ENCODE data around the gene PTGER4.
"Not testable (repeated sequence)": the region's sequence is repeated elsewhere in the genome, so short reads cannot be mapped to it uniquely, and the experiment has no call there.

PTGER4 gene

DNA sequence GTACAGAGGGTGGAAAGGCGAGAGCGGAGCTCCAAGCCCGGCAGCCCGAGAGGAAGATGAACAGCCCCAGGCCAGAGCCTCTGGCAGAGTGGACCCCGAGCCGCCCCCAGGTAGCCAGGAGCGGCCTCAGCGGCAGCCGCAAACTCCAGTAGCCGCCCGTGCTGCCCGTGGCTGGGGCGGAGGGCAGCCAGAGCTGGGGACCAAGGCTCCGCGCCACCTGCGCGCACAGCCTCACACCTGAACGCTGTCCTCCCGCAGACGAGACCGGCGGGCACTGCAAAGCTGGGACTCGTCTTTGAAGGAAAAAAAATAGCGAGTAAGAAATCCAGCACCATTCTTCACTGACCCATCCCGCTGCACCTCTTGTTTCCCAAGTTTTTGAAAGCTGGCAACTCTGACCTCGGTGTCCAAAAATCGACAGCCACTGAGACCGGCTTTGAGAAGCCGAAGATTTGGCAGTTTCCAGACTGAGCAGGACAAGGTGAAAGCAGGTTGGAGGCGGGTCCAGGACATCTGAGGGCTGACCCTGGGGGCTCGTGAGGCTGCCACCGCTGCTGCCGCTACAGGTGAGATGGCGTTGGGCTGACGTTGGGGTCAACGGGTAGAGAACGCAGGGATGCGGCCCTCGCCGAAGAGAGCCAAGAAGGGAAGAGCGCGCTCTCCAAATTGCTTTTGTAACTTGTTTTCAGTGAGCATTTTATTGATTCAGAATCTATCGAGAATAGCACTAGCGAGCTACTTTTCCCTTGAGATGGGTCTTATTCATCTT, at the start of gene PTGER4:
Gene PTGER4 (plus strand): TSS at position 3 of the 769 bp plus-strand sequence. CDS start 1,079 bp downstream, outside the sequence.
- no peak for DNase-seq (ENCODE audit: low read depth in 2 of 2, low spot score in 1 of 2)

GRCh38 chr5:40630126-40630525, 49.6 kb upstream of the PTGER4 start:
- DNase-seq (ENCODE audit: low read depth in 2 of 2, low spot score in 1 of 2) = no peak

DNA sequence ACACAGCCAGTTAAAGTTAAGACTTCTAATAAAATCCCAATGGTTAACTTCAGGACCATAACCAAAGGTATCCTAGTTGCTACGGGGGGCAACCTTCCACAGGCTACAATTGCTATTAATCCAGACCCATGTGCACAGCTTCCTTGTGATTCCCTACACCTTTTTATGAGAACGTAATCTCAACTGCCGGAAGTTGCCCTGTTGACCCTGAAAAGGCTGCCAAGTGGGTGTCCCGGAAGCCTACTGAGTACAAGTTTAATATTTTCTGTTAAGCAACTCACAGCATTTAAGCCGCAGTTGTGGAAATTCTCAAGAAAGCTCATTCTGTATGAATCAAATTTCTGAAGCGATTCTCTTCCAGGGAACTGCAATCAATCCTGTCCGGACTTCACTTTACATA, 48.5 kb upstream of the PTGER4 start:
- DNase-seq (ENCODE audit: low read depth in 2 of 2, low spot score in 1 of 2) = no peak

DNA sequence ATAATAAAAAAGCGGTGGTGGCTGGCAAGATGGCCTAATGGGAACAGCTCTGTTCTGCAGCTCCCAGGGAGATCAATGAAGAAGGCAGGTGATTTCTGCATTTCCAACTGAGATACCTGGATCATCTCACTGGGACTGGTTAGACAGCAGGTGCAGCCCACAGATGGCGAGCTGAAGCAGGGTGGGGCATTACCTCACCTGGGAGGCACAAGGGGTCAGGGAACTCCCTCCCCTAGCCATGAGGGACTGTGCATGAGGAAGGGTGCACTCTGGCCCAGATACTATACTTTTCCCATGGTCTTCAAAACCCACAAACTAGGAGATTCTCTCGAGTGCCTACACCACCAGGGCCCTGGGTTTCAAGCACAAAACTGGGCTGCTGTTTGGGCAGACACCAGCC, 45.6 kb upstream of the PTGER4 start:
- no peak for DNase-seq (ENCODE audit: low read depth in 2 of 2, low spot score in 1 of 2)

DNA sequence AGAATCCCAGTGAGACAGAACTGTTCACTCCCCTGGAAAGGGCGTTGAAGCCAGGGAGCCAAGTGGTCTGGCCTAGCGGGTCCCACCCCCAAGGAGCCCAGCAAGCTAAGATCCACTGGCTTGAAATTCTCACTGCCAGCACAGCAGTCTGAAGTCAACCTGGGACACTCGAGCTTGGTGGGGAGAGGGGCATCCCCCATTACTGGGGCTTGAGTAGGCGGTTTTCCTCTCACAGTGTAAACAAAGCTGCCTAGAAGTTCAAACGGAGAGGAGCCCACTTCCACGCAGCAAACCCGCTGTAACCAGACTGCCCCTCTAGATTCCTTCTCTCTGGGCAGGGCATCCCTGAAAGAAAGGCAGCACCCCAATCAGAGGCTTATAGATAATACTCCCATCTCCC, 45.1 kb upstream of the PTGER4 start:
- no peak for DNase-seq (ENCODE audit: low read depth in 2 of 2, low spot score in 1 of 2)

- not testable (repeated sequence) for DNase-seq (ENCODE audit: low read depth in 2 of 2, low spot score in 1 of 2)
Measured at GRCh38 chr5:40639531-40639930, 40.2 kb upstream of the PTGER4 start.

- DNase-seq (ENCODE audit: low read depth in 2 of 2, low spot score in 1 of 2) = no peak
Measured at GRCh38 chr5:40646266-40646665, 33.4 kb upstream of the PTGER4 start.

GRCh38 chr5:40648150-40648549, 31.6 kb upstream of the PTGER4 start:
- no peak for DNase-seq (ENCODE audit: low read depth in 2 of 2, low spot score in 1 of 2)

DNA sequence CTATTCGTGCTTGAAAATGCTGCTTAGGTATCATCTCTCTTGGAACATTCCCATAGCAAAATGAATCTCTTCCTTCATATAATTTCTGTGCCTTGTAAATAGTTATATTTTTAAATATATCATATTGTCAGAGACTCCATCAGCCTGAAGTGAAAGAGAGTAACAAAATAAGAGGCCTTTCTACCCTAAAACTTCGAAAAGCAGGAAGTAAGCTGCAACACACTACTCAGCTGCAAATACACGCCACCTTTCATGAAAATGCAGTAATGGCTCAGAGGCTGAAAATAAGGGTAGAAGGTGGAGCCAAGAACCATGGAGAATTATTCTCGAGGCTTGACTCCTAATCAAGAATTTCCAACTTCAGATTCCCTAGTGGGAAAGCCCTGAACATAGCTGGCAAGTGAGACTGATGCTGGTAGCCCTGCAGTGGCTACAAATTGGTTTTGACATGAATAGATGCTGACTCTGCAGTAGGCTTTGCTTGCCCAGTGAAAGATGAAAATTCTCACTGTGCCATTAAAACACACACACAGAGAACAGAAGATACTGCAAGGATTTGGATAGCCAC, 30.2 kb upstream of the PTGER4 start:
- no peak for DNase-seq (ENCODE audit: low read depth in 2 of 2, low spot score in 1 of 2)

GRCh38 chr5:40651201-40651600, 28.5 kb upstream of the PTGER4 start:
- no peak for DNase-seq (ENCODE audit: low read depth in 2 of 2, low spot score in 1 of 2)

GRCh38 chr5:40652441-40653220, 27.1 kb upstream of the PTGER4 start:
- DNase-seq (ENCODE audit: low read depth in 2 of 2, low spot score in 1 of 2) = no peak

GRCh38 chr5:40653221-40654022, 26.3 kb upstream of the PTGER4 start:
- no peak for DNase-seq (ENCODE audit: low read depth in 2 of 2, low spot score in 1 of 2)

DNA sequence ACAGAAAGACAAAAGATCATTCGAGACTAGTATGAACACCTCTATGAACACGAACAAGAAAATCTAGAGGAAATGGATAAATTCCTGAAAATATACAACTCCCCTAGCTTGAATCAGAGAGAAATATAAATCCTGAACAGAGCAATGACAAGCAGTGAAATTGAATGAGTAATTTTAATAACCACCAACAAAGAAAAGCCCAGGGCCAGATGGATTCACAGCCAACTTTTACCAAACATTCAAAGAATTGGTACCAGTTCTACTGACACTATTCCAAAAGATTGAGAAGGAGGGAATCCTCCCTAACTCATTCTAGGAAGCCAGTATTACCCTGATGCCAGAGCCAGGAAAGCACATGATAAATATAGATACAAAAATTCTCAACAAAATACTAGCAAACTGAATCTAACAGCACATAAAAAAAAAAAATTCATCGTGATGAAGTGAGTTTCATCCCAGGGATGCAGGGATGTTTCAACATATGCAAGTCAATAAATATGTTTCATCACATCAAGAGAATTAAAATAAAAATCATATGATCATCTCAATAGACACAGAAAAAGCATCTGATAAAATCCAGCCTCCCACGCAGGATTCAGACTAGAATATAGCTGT, 25.2 kb upstream of the PTGER4 start:
- no peak for DNase-seq (ENCODE audit: low read depth in 2 of 2, low spot score in 1 of 2)

GRCh38 chr5:40655138-40655537, 24.6 kb upstream of the PTGER4 start:
- DNase-seq (ENCODE audit: low read depth in 2 of 2, low spot score in 1 of 2) = no peak

- DNase-seq (ENCODE audit: low read depth in 2 of 2, low spot score in 1 of 2) = not testable (repeated sequence)
Measured at GRCh38 chr5:40656091-40656490, 23.6 kb upstream of the PTGER4 start.

- DNase-seq (ENCODE audit: low read depth in 2 of 2, low spot score in 1 of 2) = no peak
Measured at GRCh38 chr5:40656766-40657165, 22.9 kb upstream of the PTGER4 start.

DNA sequence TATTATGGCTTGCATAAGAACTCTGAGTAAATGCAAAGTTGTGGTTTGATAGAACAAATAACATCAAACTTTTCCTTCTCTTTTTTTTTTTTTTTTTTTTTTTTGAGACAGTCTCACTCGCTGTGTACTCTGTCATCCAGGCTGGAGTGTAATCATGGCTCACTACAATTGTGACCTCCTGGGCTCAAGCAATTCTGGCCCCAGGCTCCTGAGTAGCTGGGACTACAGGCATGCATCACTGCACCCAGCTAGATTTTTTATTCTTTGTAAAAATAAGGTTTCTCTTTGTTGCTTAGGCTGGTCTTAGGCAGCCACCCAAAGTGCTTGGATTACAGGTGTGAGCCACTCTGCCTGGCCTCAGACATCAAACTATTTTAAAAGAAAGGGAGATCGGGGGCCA, 19.0 kb upstream of the PTGER4 start:
- DNase-seq (ENCODE audit: low read depth in 2 of 2, low spot score in 1 of 2) = no peak

DNA sequence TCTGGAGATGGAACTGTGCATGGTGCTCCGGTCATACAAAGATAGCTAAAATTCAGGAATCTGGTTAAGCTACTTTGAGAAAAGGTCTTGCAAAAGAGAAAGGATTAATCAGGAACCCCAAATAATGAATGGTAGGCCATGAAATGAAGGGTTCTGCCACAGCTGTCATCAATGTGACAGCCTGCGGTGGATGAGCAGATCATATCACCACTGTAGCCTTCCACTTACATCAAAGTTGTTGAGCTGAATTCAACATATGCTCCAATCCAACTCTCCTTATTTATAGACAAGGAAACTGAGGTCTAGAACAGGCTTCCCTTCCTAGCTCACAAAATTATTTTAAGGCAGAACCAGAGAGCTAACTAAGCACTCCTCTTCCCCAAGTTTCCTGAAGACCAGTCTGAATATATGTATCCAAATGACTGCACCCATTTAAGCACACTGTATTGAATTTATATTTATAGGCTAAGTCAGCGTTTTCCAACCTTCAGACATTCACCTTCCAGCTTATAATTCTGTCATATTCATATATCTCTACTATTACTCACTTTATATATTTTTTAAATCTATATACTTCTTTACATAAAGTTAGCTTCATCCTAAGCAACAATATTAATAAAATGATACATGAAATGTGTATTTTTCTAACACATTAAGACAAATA, 13.9 kb upstream of the PTGER4 start:
- no peak for DNase-seq (ENCODE audit: low read depth in 2 of 2, low spot score in 1 of 2)

DNA sequence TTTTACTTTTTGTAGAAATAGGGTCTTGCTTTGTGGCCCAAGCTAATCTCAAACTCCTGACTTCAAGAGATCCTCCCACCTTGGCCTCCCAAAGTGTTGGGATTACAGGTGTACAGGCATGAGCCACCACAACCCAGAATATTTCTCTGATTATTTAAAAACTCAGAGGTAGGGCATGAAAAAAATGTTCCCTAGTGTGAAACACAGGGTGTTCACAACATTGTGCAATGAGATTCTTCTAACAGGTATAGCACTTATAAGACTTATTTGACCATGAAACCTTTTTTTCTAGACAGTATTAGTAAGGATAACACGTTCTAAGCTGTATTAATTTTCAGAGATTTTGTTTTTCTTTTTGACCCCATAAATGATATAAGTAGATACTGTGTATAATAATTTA, 13.1 kb upstream of the PTGER4 start:
- no peak for DNase-seq (ENCODE audit: low read depth in 2 of 2, low spot score in 1 of 2)

- no peak for DNase-seq (ENCODE audit: low read depth in 2 of 2, low spot score in 1 of 2)
Measured at GRCh38 chr5:40667161-40667663, 12.5 kb upstream of the PTGER4 start.

Measured in stimulated activated CD8-positive, alpha-beta memory T cell treated with anti-CD3 and anti-CD28 coated beads, Interleukin-4, amount 100 ng/mL, for 1 hour (primary cell).